Caco-2 (cell line): ENCODE measurements around the gene TM4SF1. TPM values are rescaled to one million over a fixed set of nuclear protein-coding genes. Genes with fewer than 3 reads are reported as not detected.

Experiments
- BruUV-seq: library from RNA; stranded (reverse); fragments of 400-500 nt; replicated peaks from 2 replicates; lab custom pipeline; 2021; lab: Mats Ljungman, UMichigan
- CTCF ChIA-PET: fragments of 300-600 bp; sonication (Branson Sonifier 250); formaldehyde crosslinking; loops from one replicate; lab custom pipeline; 2022; ENCODE audit warnings: antibody characterized with exemption; lab: Charles Lee
- POLR2A ChIA-PET: fragments of 300-600 bp; sonication (Branson Sonifier 250); formaldehyde crosslinking; loops from one replicate; lab custom pipeline; 2022; ENCODE audit warnings: antibody characterized with exemption; lab: Charles Lee
- DNase-seq, 2 experiments: peaks; one replicate each; pipeline versions ENCODE4 v3.0.0 to v3.0.0-alpha.2; 2020 to 2022
- H3K27me3 ChIP-seq: replicated peaks from 2 replicates; pipeline ENCODE4 v1.6.0; 2011; ENCODE audit warnings: low read length; ENCODE audit not compliant: control insufficient read depth, insufficient read depth
- H3K36me3 ChIP-seq: 2 replicates; pipeline ENCODE4 v1.5.1; 2011; ENCODE audit warnings: low read length; ENCODE audit not compliant: control insufficient read depth, insufficient read depth
- H3K4me1 ChIP-seq: fragments of 250-450 bp; sonication (Bioruptor Pico); 2 replicates; pipeline ENCODE4 v1.5.1; 2020; ENCODE audit warnings: mild to moderate bottlenecking
- H3K4me3 ChIP-seq: 2 replicates; pipeline ENCODE4 v1.5.1; 2011; ENCODE audit warnings: low read depth, mild to moderate bottlenecking, control low read depth, low read length
- H3K9me3 ChIP-seq: fragments of 250-450 bp; sonication (Bioruptor Pico); 2 replicates; pipeline ENCODE4 v1.5.1; 2020; ENCODE audit warnings: mild to moderate bottlenecking, moderate library complexity
- H3K27ac Mint-ChIP-seq: one replicate; pipeline ENCODE4 v1.8.0; 2022; ENCODE audit warnings: mixed read lengths; ENCODE audit not compliant: unreplicated experiment
- H3K27me3 Mint-ChIP-seq: one replicate; pipeline ENCODE4 v1.8.0; 2022; ENCODE audit warnings: mixed read lengths; ENCODE audit not compliant: insufficient read depth, unreplicated experiment
- H3K36me3 Mint-ChIP-seq: one replicate; pipeline ENCODE4 v1.8.0; 2022; ENCODE audit warnings: mild to moderate bottlenecking, mixed read lengths; ENCODE audit not compliant: insufficient read depth, unreplicated experiment
- H3K4me1 Mint-ChIP-seq: one replicate; pipeline ENCODE4 v1.8.0; 2022; ENCODE audit warnings: low read depth, mixed read lengths; ENCODE audit not compliant: unreplicated experiment
- H3K4me3 Mint-ChIP-seq: one replicate; pipeline ENCODE4 v1.8.0; 2022; ENCODE audit warnings: mild to moderate bottlenecking, moderate library complexity, mixed read lengths; ENCODE audit not compliant: unreplicated experiment
- H3K9me3 Mint-ChIP-seq: one replicate; pipeline ENCODE4 v1.8.0; 2022; ENCODE audit warnings: mixed read lengths; ENCODE audit not compliant: unreplicated experiment
- intact Hi-C: fragments of 100-400 bp; cut with micrococcal nuclease; formaldehyde crosslinking; loops from one replicate; pipeline ENCODE4 v1.10.0; 2022; ENCODE audit not compliant: unreplicated experiment
- total RNA-seq: library from RNA; stranded (reverse); gene quantifications from 2 replicates; pipeline ENCODE4 v1.2.3, GENCODE V29; 2022
- TF ChIP-seq, protein P1 (sequence below), 2 experiments: fragments of 200-600 bp in 1 of 2; IDR thresholded peaks; 1 replicate in 1 of 2; 2 replicates in 1 of 2; pipeline versions ENCODE4 v1.5.1 to v1.8.0; 2011 to 2022; ENCODE audit warnings: antibody characterized with exemption in 1 of 2, control low read depth in 1 of 2, inconsistent platforms in 1 of 2, low read depth in 1 of 2, low read length in 1 of 2, mild to moderate bottlenecking in 1 of 2, moderate library complexity in 1 of 2; ENCODE audit not compliant: insufficient read depth in 1 of 2, severe bottlenecking in 1 of 2, unreplicated experiment in 1 of 2

The TM4SF1 gene
- total RNA-seq, 1 experiment from 2014 or later, result 49.2 TPM

DNA sequence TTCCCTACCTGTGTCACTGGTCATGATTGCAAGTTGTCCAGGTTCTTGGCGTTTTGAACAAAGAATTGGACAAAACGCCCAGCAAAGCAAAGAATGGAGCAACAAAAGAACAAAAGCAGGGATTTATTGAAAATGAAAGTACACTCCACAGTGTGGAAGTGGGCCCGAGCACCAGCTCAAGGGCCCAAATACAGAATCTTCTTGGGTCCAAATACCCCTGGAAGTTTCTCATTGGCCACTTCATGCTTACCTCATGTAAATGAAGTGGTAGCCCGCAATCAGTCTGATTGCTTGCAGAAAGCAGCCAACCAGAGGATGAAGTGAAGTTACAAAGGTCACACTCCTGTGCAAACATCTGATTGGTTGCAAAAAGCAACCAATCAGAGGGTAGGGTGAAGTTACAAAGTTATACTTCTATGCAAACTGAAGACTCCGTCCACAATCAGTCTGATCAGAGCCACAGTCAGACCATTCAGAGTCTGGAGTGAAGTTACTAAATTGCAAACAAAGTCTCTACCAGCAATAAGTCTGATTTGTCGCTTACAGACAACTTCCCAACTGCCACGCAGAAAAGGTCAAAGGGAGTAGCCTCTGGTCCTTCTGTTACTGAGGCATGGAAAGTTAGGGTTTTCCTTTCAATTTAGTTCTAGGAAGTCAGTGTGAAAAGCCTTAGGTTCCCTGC is 8.3 kb upstream of the TM4SF1 start:
- Mint-ChIP-seq H3K9me3 (no peaks in the 10 kb centered on the region), H3K36me3 (peaks cover 33% of the 10 kb centered on the region), H3K4me3 (peak overlapping the region; percentile 57), H3K27ac (peak overlapping the region; percentile 95), H3K27me3 (no peaks in the 10 kb centered on the region), H3K4me1 (peaks cover 60% of the 10 kb centered on the region)
- BruUV-seq, result no TSS peak
- no peak overlapping the region for H3K4me3 ChIP-seq
- peak; percentile 69 to 79 for DNase-seq
- intact Hi-C loops, result loop anchor here (2.0 to 5.0 kb wide), 2 partner anchors 45 to 258 kb away; partner anchors contain the start of gene HPS3
- TF ChIP-seq, protein P1, sequence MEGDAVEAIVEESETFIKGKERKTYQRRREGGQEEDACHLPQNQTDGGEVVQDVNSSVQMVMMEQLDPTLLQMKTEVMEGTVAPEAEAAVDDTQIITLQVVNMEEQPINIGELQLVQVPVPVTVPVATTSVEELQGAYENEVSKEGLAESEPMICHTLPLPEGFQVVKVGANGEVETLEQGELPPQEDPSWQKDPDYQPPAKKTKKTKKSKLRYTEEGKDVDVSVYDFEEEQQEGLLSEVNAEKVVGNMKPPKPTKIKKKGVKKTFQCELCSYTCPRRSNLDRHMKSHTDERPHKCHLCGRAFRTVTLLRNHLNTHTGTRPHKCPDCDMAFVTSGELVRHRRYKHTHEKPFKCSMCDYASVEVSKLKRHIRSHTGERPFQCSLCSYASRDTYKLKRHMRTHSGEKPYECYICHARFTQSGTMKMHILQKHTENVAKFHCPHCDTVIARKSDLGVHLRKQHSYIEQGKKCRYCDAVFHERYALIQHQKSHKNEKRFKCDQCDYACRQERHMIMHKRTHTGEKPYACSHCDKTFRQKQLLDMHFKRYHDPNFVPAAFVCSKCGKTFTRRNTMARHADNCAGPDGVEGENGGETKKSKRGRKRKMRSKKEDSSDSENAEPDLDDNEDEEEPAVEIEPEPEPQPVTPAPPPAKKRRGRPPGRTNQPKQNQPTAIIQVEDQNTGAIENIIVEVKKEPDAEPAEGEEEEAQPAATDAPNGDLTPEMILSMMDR (IDR thresholded peaks at IDR 0.05; ENCODE audit: insufficient read depth in 1 of 2, low read depth in 1 of 2, low read length in 1 of 2, severe bottlenecking in 1 of 2, unreplicated experiment in 1 of 2), result no peak
- H3K4me1 ChIP-seq, result peaks cover 81% of the 10 kb centered on the region
- peaks cover 10% of the 10 kb centered on the region for H3K9me3 ChIP-seq
- no peaks in the 10 kb centered on the region for H3K36me3 ChIP-seq
- ChIA-PET POLR2A (interaction anchor here (0.5 to 0.6 kb wide), 2 partner anchors 86 to 104 kb away, joined by 3 read pairs; no protein-coding TSS in a partner anchor), CTCF (no interaction called here)
- H3K27me3 ChIP-seq, result no peaks in the 10 kb centered on the region

DNA sequence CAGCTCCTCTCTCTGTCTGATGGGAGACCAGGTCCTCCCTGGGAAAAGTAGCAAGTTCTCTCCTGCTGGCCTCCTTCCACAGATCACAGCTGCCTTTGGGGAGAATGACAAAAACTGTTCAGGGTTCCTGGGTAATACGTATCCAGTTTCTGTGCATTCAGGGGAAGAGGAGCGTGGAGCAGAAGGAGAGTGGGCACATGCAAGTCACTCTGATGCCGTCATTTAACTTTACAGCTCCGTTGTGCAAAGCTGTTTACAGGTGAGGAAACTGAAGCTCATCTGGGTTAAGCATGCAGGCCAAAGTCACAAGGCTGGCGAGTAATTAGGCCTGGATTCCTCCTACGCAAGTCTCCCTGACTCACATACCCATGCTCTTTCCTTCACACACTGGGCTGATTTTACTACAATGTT is 7.5 kb upstream of the TM4SF1 start:
- Histone ChIP-seq H3K36me3 (no peaks in the 10 kb centered on the region), H3K27me3 (no peaks in the 10 kb centered on the region), H3K4me3 (no peak overlapping the region), H3K9me3 (peaks cover 9% of the 10 kb centered on the region), H3K4me1 (peaks cover 81% of the 10 kb centered on the region)
- peaks cover 60% of the 10 kb centered on the region for H3K4me1 Mint-ChIP-seq
- TF ChIP-seq, protein P1 (IDR thresholded peaks at IDR 0.05; ENCODE audit: insufficient read depth in 1 of 2, low read depth in 1 of 2, low read length in 1 of 2, severe bottlenecking in 1 of 2, unreplicated experiment in 1 of 2), result no peak
- peak overlapping the region; percentile 95 for H3K27ac Mint-ChIP-seq
- H3K36me3 Mint-ChIP-seq, result peaks cover 33% of the 10 kb centered on the region
- no peaks in the 10 kb centered on the region for H3K27me3 Mint-ChIP-seq
- H3K4me3 Mint-ChIP-seq, result peak overlapping the region; percentile 57
- POLR2A ChIA-PET, result interaction anchor here (0.5 to 0.6 kb wide), 2 partner anchors 85 to 105 kb away, joined by 3 read pairs; no protein-coding TSS in a partner anchor
- CTCF ChIA-PET, result no interaction called here
- intact Hi-C loops, result loop anchor here (5.0 kb wide), 1 partner anchor 258 kb away; the partner anchor contains the start of gene HPS3
- peak in 1 of 2 experiments; percentile 53 for DNase-seq
- H3K9me3 Mint-ChIP-seq, result no peaks in the 10 kb centered on the region
- no TSS peak for BruUV-seq

DNA sequence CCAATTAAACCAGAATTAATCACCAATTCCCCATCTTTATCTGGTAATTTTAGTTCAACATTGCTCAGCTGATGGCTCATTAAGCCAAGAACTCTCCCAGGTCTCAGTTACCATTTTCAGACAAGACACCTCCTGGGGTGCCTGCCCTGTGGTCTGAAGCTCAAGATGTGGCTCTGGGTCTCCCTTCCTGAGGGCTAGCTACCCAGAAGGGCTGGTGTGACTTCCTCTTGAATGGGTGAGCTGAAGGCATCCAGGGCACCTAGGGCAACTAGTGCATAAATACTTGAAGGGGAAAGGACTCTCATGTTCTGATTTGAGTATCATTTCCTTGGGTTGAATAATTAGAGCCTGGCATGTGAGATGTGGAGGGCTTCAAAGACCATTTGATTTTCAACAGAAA is 6.7 kb upstream of the TM4SF1 start:
- Histone ChIP-seq H3K27me3 (no peaks in the 10 kb centered on the region), H3K4me1 (peaks cover 80% of the 10 kb centered on the region), H3K4me3 (no peak overlapping the region), H3K36me3 (no peaks in the 10 kb centered on the region), H3K9me3 (peaks cover 1% of the 10 kb centered on the region; the same call in 1 of the 2 replicates)
- Mint-ChIP-seq H3K36me3 (peaks cover 34% of the 10 kb centered on the region), H3K9me3 (no peaks in the 10 kb centered on the region), H3K4me3 (no peak overlapping the region), H3K27ac (peak overlapping the region; percentile 95), H3K27me3 (no peaks in the 10 kb centered on the region), H3K4me1 (peaks cover 60% of the 10 kb centered on the region)
- DNase-seq, result no peak
- intact Hi-C loops, result no loop called here
- ChIA-PET CTCF (no interaction called here), POLR2A (interaction anchor here (0.6 kb wide), 1 partner anchor 242 kb away, joined by 3 read pairs; no protein-coding TSS in a partner anchor)
- TF ChIP-seq, protein P1 (IDR thresholded peaks at IDR 0.05; ENCODE audit: insufficient read depth in 1 of 2, low read depth in 1 of 2, low read length in 1 of 2, severe bottlenecking in 1 of 2, unreplicated experiment in 1 of 2), result no peak
- BruUV-seq, result no TSS peak
